IPS-18a (cell line): ENCODE measurements around the gene SLC44A5.
"Not testable (repeated sequence)": the region's sequence is repeated elsewhere in the genome, so short reads cannot be mapped to it uniquely, and the experiment has no call there.

ENCODE experiments used
- H3K27ac ChIP-seq: one replicate; pipeline ENCODE4 v1.5.1; 2013; ENCODE audit warnings: low read length
- H3K27me3 ChIP-seq: one replicate; pipeline ENCODE4 v1.6.1; 2013; ENCODE audit warnings: mild to moderate bottlenecking, low read length; ENCODE audit not compliant: control insufficient read depth, insufficient read depth
- H3K36me3 ChIP-seq: one replicate; pipeline ENCODE4 v1.6.1; 2013; ENCODE audit warnings: low read depth, low read length; ENCODE audit not compliant: control insufficient read depth
- H3K4me1 ChIP-seq: one replicate; pipeline ENCODE4 v1.6.1; 2013; ENCODE audit warnings: low read depth, low read length; ENCODE audit not compliant: control insufficient read depth
- H3K4me3 ChIP-seq: one replicate; pipeline ENCODE4 v1.5.1; 2013; ENCODE audit warnings: low read length
- H3K9ac ChIP-seq: one replicate; pipeline ENCODE4 v1.6.1; 2013; ENCODE audit warnings: mild to moderate bottlenecking, low read length, moderate library complexity
- H3K9me3 ChIP-seq: one replicate; pipeline ENCODE4 v1.6.1; 2013; ENCODE audit warnings: low read depth, low read length; ENCODE audit not compliant: control insufficient read depth

The SLC44A5 gene

DNA sequence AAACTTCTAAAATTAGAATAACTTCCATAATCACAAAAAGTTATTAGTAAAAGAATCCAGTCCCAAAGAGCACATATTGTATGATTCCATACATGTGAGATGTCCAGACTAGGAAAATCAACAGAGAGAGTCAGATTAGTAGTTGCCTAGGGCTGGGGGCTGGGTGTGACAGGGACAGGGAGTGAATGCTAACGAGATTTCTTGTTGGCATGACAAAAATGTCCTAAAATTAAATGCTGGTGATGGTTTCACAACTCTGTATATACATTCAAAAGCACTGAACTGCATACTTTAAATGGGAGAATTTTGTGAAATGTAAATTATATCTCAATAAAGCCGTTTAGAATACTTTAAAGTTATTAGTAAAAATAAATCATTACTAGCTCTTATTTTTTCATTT is 92.2 kb downstream of the SLC44A5 start:
- Histone ChIP-seq H3K9me3 (no peaks in the 10 kb centered on the region), H3K36me3 (no peaks in the 10 kb centered on the region), H3K4me1 (peaks cover 6% of the 10 kb centered on the region), H3K27ac (no peak overlapping the region), H3K9ac (no peak overlapping the region), H3K27me3 (no peaks in the 10 kb centered on the region), H3K4me3 (no peak overlapping the region)

DNA sequence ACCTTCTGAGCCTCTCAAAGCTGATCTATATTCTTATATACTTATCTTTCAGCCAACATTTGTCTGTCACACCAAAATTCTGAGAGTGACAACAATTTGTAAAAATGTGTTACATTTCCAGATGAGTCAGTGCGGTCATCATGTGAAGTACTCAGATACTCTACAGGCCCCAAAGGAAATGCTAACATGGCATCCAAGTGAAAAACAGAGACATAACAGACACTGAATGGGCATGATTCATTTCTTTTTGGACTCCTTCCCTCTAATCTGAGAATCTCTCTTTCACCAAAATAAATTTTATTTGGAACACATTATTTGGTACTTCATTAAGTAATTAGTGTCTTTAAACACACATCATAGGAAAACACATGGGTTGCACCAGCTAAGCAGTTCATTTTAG is 96.6 kb downstream of the SLC44A5 start:
- Histone ChIP-seq H3K9me3 (no peaks in the 10 kb centered on the region), H3K9ac (no peak overlapping the region), H3K4me3 (no peak overlapping the region), H3K4me1 (peaks cover 6% of the 10 kb centered on the region), H3K27ac (no peak overlapping the region), H3K36me3 (no peaks in the 10 kb centered on the region), H3K27me3 (no peaks in the 10 kb centered on the region)

DNA sequence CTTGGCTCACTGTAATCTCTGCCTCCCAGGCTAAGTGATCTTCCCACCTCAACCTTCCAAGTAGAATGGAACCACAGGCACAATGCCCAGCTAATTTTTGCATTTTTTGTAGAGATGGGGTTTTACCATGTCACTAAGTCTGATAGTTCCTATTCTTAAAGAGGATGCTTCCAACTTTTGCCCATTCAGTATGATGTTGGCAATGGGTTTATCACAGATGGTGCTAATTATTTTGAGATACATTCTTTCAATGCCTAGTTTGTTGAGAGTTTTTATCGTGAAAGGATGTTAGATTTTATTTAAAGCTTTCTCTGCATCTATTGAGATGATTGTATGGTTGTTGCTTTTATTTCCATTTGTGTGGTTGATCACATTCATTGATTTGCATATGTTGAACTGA is 103.9 kb downstream of the SLC44A5 start:
- no peak overlapping the region for H3K9ac ChIP-seq

DNA sequence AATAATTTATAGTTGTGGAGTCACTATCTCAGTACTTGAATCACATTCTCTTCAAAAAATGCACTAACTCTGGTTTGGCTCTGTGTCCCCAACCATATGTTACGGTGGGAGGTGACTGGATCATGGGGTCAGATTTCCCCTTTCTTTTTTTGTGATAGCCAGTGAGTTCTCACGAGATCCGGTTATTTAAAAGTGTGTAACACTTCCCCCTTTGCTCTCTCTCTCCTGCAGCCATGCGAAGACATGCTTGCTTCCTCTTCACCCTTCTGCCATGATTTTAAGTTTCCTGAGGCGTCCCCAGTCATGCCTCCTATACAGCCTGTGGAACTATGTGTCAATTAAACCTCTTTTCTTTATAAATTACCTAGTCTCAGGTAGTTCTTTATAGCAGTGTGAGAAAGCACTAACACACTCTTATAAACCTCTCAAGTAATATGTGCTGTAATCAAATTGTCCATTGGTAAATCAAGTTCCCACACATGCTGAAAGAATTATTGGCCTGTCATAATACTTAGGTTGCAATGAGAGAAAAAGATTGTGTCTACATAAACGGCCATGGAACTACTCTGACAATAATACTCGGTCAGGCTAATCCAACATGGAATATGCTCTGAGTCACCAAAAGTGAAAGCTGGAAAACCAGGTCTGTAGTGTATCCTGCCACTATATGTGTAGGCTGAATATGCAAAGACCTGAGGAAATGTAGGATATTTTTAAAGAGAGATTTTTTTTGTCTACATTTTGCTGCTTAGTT is 107.5 kb downstream of the SLC44A5 start:
- Histone ChIP-seq H3K4me3 (no peak overlapping the region), H3K9me3 (no peaks in the 10 kb centered on the region), H3K9ac (no peak overlapping the region), H3K27me3 (no peaks in the 10 kb centered on the region), H3K36me3 (no peaks in the 10 kb centered on the region), H3K4me1 (no peaks in the 10 kb centered on the region), H3K27ac (no peak overlapping the region)

More for the DNA sequence above, 103.9 kb downstream of the SLC44A5 start:
- Histone ChIP-seq H3K27me3 (no peaks in the 10 kb centered on the region), H3K27ac (no peak overlapping the region), H3K36me3 (no peaks in the 10 kb centered on the region), H3K9me3 (no peaks in the 10 kb centered on the region), H3K4me1 (no peaks in the 10 kb centered on the region), H3K4me3 (no peak overlapping the region)

GRCh38 chr1:75502776-75503175 is 108.1 kb downstream of the SLC44A5 start:
- H3K27me3 ChIP-seq: no peaks in the 10 kb centered on the region
- H3K9ac ChIP-seq: no peak overlapping the region
- no peaks in the 10 kb centered on the region for H3K9me3 ChIP-seq
- H3K4me1 ChIP-seq: no peaks in the 10 kb centered on the region
- H3K4me3 ChIP-seq: no peak overlapping the region
- no peak overlapping the region for H3K27ac ChIP-seq
- no peaks in the 10 kb centered on the region for H3K36me3 ChIP-seq

- Histone ChIP-seq H3K36me3 (no peaks in the 10 kb centered on the region), H3K9ac (no peak overlapping the region), H3K9me3 (no peaks in the 10 kb centered on the region), H3K4me1 (no peaks in the 10 kb centered on the region), H3K4me3 (no peak overlapping the region), H3K27me3 (no peaks in the 10 kb centered on the region), H3K27ac (no peak overlapping the region)
Measured at GRCh38 chr1:75501577-75502295, 109.2 kb downstream of the SLC44A5 start.

DNA sequence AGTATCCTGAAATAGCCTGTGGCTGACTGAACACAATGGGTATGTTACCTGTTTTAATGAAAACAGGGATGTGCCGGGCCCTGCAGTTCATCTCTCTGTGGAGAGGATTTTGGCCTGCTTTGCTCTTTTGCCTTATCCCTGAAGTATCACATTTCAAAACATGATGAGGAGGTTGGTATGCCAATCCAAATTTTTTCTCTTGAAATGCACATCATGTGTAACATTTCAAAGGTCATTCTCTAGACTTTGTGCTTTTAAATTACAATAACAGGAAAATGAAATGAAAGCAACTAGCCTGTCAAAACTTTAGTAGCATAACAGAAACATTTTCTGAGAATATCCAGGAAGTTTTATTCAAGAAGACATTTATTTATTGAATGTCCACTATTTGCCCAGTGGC is 118.9 kb downstream of the SLC44A5 start:
- Histone ChIP-seq H3K36me3 (no peaks in the 10 kb centered on the region), H3K9me3 (no peaks in the 10 kb centered on the region), H3K9ac (no peak overlapping the region), H3K4me1 (no peaks in the 10 kb centered on the region), H3K27me3 (no peaks in the 10 kb centered on the region), H3K27ac (no peak overlapping the region), H3K4me3 (no peak overlapping the region)

GRCh38 chr1:75487399-75487798 is 123.5 kb downstream of the SLC44A5 start:
- Histone ChIP-seq H3K9me3 (no peaks in the 10 kb centered on the region), H3K27ac (no peak overlapping the region), H3K27me3 (no peaks in the 10 kb centered on the region), H3K4me1 (no peaks in the 10 kb centered on the region), H3K9ac (no peak overlapping the region), H3K4me3 (no peak overlapping the region), H3K36me3 (no peaks in the 10 kb centered on the region)

DNA sequence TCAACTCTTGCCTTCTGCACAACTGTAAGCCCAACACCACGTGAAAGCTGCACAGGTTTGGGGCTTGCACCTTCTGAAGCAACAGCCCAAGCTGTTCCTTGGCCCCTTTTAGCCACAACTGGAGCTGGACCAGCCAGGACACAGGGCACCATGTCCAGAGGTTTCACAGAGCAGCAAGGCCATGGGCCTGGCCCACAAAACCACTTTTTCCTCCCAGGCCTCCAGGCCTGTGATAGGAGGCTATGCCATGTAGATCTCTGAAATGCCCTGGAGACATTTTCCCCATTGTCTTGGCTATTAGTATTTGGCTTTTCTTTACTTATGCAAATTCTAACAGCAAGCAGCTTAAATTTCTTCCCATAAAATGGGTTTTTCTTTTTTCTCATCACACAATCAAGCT is 126.1 kb downstream of the SLC44A5 start:
- Histone ChIP-seq H3K36me3 (no peaks in the 10 kb centered on the region), H3K9ac (no peak overlapping the region), H3K27me3 (no peaks in the 10 kb centered on the region), H3K27ac (no peak overlapping the region), H3K4me3 (no peak overlapping the region), H3K4me1 (no peaks in the 10 kb centered on the region), H3K9me3 (no peaks in the 10 kb centered on the region)

GRCh38 chr1:75482951-75483350 is 128.0 kb downstream of the SLC44A5 start:
- H3K9ac ChIP-seq: no peak overlapping the region
- no peak overlapping the region for H3K4me3 ChIP-seq
- no peaks in the 10 kb centered on the region for H3K4me1 ChIP-seq
- H3K36me3 ChIP-seq: no peaks in the 10 kb centered on the region
- no peaks in the 10 kb centered on the region for H3K9me3 ChIP-seq
- no peak overlapping the region for H3K27ac ChIP-seq
- H3K27me3 ChIP-seq: no peaks in the 10 kb centered on the region

DNA sequence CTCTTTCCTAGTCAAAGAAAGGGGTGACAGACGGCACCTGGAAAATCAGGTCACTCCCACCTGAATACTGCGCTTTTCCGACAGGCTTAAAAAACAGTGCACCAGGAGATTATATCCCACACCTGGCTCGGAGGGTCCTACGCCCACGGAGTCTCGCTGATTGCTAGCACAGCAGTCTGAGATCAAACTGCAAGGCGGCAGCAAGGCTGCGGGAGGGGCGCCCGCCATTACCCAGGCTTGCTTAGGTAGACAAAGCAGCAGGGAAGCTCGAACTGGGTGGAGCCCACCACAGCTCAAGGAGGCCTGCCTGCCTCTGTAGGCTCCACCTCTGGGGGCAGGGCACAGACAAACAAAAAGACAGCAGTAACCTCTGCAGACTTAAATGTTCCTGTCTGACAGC is 134.4 kb downstream of the SLC44A5 start:
- not testable (repeated sequence) for H3K36me3 ChIP-seq, H3K4me1 ChIP-seq, H3K4me3 ChIP-seq, H3K9me3 ChIP-seq, H3K27me3 ChIP-seq, H3K9ac ChIP-seq, H3K27ac ChIP-seq

GRCh38 chr1:75475696-75476095 is 135.2 kb downstream of the SLC44A5 start:
- no peaks in the 10 kb centered on the region for H3K27me3 ChIP-seq
- no peaks in the 10 kb centered on the region for H3K9me3 ChIP-seq
- H3K27ac ChIP-seq: no peak overlapping the region
- H3K9ac ChIP-seq: no peak overlapping the region
- no peak overlapping the region for H3K4me3 ChIP-seq
- H3K4me1 ChIP-seq: no peaks in the 10 kb centered on the region
- no peaks in the 10 kb centered on the region for H3K36me3 ChIP-seq
